ENCODE measurements around the gene ISG15.

GRCh38 chr1:966135-966703, 47.1 kb upstream of the ISG15 start, which contains the start of gene PLEKHN1:
- no peak for TF ChIP-seq SP1 (IDR thresholded peaks at IDR 0.05)
- TF ChIP-seq HDGF (IDR thresholded peaks at IDR 0.05; ENCODE audit: borderline replicate concordance), result no peak
- TF ChIP-seq FOXK2 (IDR thresholded peaks at IDR 0.05), result no peak

Data from HEK293T (cell line).